Endothelial cell of umbilical vein (primary cell): ENCODE measurements around the gene ARFGEF3. TPM values are rescaled to one million over a fixed set of nuclear protein-coding genes. Genes with fewer than 3 reads are reported as not detected.

Experiments used
- BruUV-seq: library from RNA; stranded (reverse); fragments of 400-500 nt; replicated peaks from 2 replicates; lab custom pipeline; 2021; lab: Mats Ljungman, UMichigan
- CTCF ChIA-PET: fragments of 300-600, 350-600 bp; sonication (Branson Sonifier 250); formaldehyde crosslinking; loops from one replicate; lab custom pipeline; 2021; ENCODE audit warnings: antibody characterized with exemption, inconsistent platforms; lab: Charles Lee
- POLR2A ChIA-PET: fragments of 300-600, 350-600 bp; sonication (Branson Sonifier 250); formaldehyde crosslinking; loops from one replicate; lab custom pipeline; 2021; ENCODE audit warnings: antibody characterized with exemption, inconsistent platforms; lab: Charles Lee
- DNase-seq: peaks from one replicate; pipeline ENCODE4 v3.0.0-alpha.2; 2011; ENCODE audit warnings: low read depth, low spot score
- FAIRE-seq: peaks from 2 replicates; lab custom pipeline; 2011; peaks lifted over from hg19 to GRCh38; lab: Jason Lieb, UNC
- H2AFZ ChIP-seq: 2 replicates; pipeline ENCODE4 v1.6.0; 2012; ENCODE audit warnings: low read depth, low read length, control low read depth, inconsistent platforms
- H3K27ac ChIP-seq: 2 replicates; pipeline ENCODE4 v1.5.1; 2011; ENCODE audit warnings: low read depth, mild to moderate bottlenecking, control low read depth, low read length, moderate library complexity; ENCODE audit not compliant: insufficient read depth
- H3K27me3 ChIP-seq, 2 experiments: 2 replicates each; pipeline versions ENCODE4 v1.6.0 to v1.6.1; 2011; ENCODE audit warnings: low read length in 2 of 2, mixed read lengths in 1 of 2; ENCODE audit not compliant: control insufficient read depth in 2 of 2, insufficient read depth in 2 of 2
- H3K36me3 ChIP-seq, 2 experiments: 2 replicates in 1 of 2; 3 replicates in 1 of 2; pipeline ENCODE4 v1.5.1; 2011; ENCODE audit warnings: low read length in 2 of 2, mild to moderate bottlenecking in 1 of 2, moderate library complexity in 1 of 2; ENCODE audit not compliant: control insufficient read depth in 2 of 2, insufficient read depth in 2 of 2; ENCODE audit errors: extremely low read depth in 1 of 2
- H3K4me1 ChIP-seq: 3 replicates; pipeline ENCODE4 v1.5.1; 2011; ENCODE audit warnings: mild to moderate bottlenecking, low read length; ENCODE audit not compliant: control insufficient read depth, insufficient read depth; ENCODE audit errors: extremely low read depth
- H3K4me2 ChIP-seq: 2 replicates; pipeline ENCODE4 v1.6.1; 2011; ENCODE audit warnings: low read length, control low read depth, mixed read lengths; ENCODE audit not compliant: insufficient read depth
- H3K4me3 ChIP-seq, 3 experiments: fragments of 200-600 bp in 1 of 3; sonication (generic), shearing (Covaris generic) in 1 of 3; replicated peaks in 1 of 3; 2 replicates each; pipeline ENCODE4 v1.5.1; 2011 to 2016; ENCODE audit warnings: control low read depth in 3 of 3, low read length in 3 of 3, mild to moderate bottlenecking in 2 of 3, inconsistent platforms in 1 of 3, low read depth in 1 of 3, moderate library complexity in 1 of 3; ENCODE audit not compliant: insufficient read depth in 1 of 3
- H3K79me2 ChIP-seq: 2 replicates; pipeline ENCODE4 v1.6.0; 2012; ENCODE audit warnings: low read length, inconsistent platforms; ENCODE audit not compliant: control insufficient read depth, insufficient read depth
- H3K9ac ChIP-seq: replicated peaks from 2 replicates; pipeline ENCODE3; 2011; ENCODE audit warnings: low read length, control low read depth; ENCODE audit not compliant: insufficient read depth; ENCODE audit errors: extremely low read depth
- H3K9me1 ChIP-seq: replicated peaks from 3 replicates; pipeline ENCODE4 v1.6.0; 2011; ENCODE audit warnings: mild to moderate bottlenecking, low read length; ENCODE audit not compliant: control insufficient read depth, insufficient read depth; ENCODE audit errors: extremely low read depth
- H3K9me3 ChIP-seq: replicated peaks from 2 replicates; pipeline ENCODE4 v1.5.1; 2012; ENCODE audit warnings: low read length, inconsistent platforms; ENCODE audit not compliant: control insufficient read depth, insufficient read depth
- H4K20me1 ChIP-seq: replicated peaks from 2 replicates; pipeline ENCODE3; 2011; ENCODE audit warnings: mild to moderate bottlenecking, low read length; ENCODE audit not compliant: control insufficient read depth, insufficient read depth; ENCODE audit errors: extremely low read depth
- EZH2 ChIP-seq: IDR thresholded peaks from 2 replicates; pipeline ENCODE4 v1.6.1; 2012; ENCODE audit warnings: borderline replicate concordance, low read depth, mild to moderate bottlenecking, moderate library complexity, low read length, inconsistent platforms; ENCODE audit not compliant: severe bottlenecking
- FOS ChIP-seq: IDR thresholded peaks from 2 replicates; pipeline ENCODE4 v1.6.1; 2011; ENCODE audit warnings: mild to moderate bottlenecking, low read length, moderate library complexity, borderline replicate concordance; ENCODE audit not compliant: insufficient read depth
- GATA2 ChIP-seq: IDR thresholded peaks from 2 replicates; pipeline ENCODE4 v1.7.0; 2011; ENCODE audit warnings: low read depth, mild to moderate bottlenecking, moderate library complexity, mixed read lengths, low read length; ENCODE audit not compliant: insufficient read length, insufficient read depth
- JUN ChIP-seq: IDR thresholded peaks from 2 replicates; pipeline ENCODE4 v1.6.1; 2011; ENCODE audit warnings: borderline replicate concordance, low read depth; ENCODE audit not compliant: insufficient read length, insufficient read depth
- MYC ChIP-seq: IDR thresholded peaks from one replicate; pipeline ENCODE4 v1.6.1; 2011; ENCODE audit warnings: mild to moderate bottlenecking, low read depth, low read length
- POLR2A ChIP-seq: IDR thresholded peaks from 2 replicates; pipeline ENCODE4 v1.6.1; 2012; ENCODE audit warnings: low read depth, mild to moderate bottlenecking, control low read depth, low read length
- POLR2AphosphoS5 ChIP-seq: IDR thresholded peaks from 2 replicates; pipeline ENCODE4 v1.6.1; 2012; ENCODE audit warnings: low read depth, mild to moderate bottlenecking, control low read depth, low read length, moderate library complexity; ENCODE audit not compliant: insufficient read depth
- dilution Hi-C: fragments of 300-500 bp; cut with MboI; formaldehyde crosslinking; loops from one replicate; pipeline ENCODE4 v1.15.0; 2019; ENCODE audit warnings: low sequenced_read_pairs; ENCODE audit not compliant: extremely low pct_ligation_motif_present
- intact Hi-C: fragments of 100-400 bp; cut with micrococcal nuclease; formaldehyde crosslinking; loops from one replicate; pipeline ENCODE4 v1.10.0; 2022
- polyA plus RNA-seq, 4 experiments: library from polyadenylated mRNA; depleted of rRNA in 3 of 4; stranded (reverse) in 3 of 4; unstranded in 1 of 4; fragments of >200 nt; gene quantifications; 2 replicates each; pipeline versions ENCODE4 v1.2.1 to v1.2.3, GENCODE V29; 2011 to 2012; ENCODE audit warnings: missing spikeins in 1 of 4
- total RNA-seq: library from RNA; stranded (reverse); gene quantifications from 2 replicates; pipeline ENCODE4 v1.2.3, GENCODE V29; 2021
- TF ChIP-seq, protein P1 (sequence below), 2 donors: IDR thresholded peaks; 1 replicate in 1 of 2; 2 replicates in 1 of 2; pipeline ENCODE4 v1.5.1; 2011; ENCODE audit warnings: low read length in 2 of 2, mild to moderate bottlenecking in 2 of 2, moderate library complexity in 2 of 2, control low read depth in 1 of 2, inconsistent platforms in 1 of 2, low read depth in 1 of 2; ENCODE audit not compliant: insufficient read depth in 1 of 2; ENCODE audit errors: extremely low read depth in 1 of 2
- TF ChIP-seq, protein P2 (sequence below): IDR thresholded peaks from 2 replicates; pipeline ENCODE4 v1.6.1; 2011; ENCODE audit not compliant: insufficient read depth, insufficient read length

ARFGEF3 gene
- total and polyA plus RNA-seq, 2 donors (not counting 3 experiments of a cell fraction or from before 2014, with no cell fraction given): 1.3 to 7.3 TPM

GRCh38 chr6:138331444-138331843, 169.7 kb downstream of the ARFGEF3 start:
- H3K4me3 ChIP-seq: no peak overlapping the region
- H3K9me1 ChIP-seq: no peaks in the 10 kb centered on the region
- ChIA-PET POLR2A (no interaction called here), CTCF (no interaction called here)
- BruUV-seq: no TSS peak
- dilution Hi-C loops: no loop called here
- H3K27ac ChIP-seq: no peak overlapping the region
- no peaks in the 10 kb centered on the region for H3K9me3 ChIP-seq
- H3K9ac ChIP-seq: no peak overlapping the region
- no peak overlapping the region for H3K4me2 ChIP-seq
- FAIRE-seq (no peak), DNase-seq (no peak)
- no peak for TF ChIP-seq EZH2
- TF ChIP-seq POLR2AphosphoS5: no peak
- TF ChIP-seq, protein P1, sequence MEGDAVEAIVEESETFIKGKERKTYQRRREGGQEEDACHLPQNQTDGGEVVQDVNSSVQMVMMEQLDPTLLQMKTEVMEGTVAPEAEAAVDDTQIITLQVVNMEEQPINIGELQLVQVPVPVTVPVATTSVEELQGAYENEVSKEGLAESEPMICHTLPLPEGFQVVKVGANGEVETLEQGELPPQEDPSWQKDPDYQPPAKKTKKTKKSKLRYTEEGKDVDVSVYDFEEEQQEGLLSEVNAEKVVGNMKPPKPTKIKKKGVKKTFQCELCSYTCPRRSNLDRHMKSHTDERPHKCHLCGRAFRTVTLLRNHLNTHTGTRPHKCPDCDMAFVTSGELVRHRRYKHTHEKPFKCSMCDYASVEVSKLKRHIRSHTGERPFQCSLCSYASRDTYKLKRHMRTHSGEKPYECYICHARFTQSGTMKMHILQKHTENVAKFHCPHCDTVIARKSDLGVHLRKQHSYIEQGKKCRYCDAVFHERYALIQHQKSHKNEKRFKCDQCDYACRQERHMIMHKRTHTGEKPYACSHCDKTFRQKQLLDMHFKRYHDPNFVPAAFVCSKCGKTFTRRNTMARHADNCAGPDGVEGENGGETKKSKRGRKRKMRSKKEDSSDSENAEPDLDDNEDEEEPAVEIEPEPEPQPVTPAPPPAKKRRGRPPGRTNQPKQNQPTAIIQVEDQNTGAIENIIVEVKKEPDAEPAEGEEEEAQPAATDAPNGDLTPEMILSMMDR (IDR thresholded peaks at IDR 0.05; ENCODE audit: extremely low read depth in 1 of 2, insufficient read depth in 1 of 2, low read depth in 1 of 2, low read length in 2 of 2): no peak
- no peak for TF ChIP-seq GATA2
- no peak for TF ChIP-seq POLR2A
- no peak for TF ChIP-seq JUN
- no peak for TF ChIP-seq MYC
- TF ChIP-seq FOS: no peak
- TF ChIP-seq, protein P2, sequence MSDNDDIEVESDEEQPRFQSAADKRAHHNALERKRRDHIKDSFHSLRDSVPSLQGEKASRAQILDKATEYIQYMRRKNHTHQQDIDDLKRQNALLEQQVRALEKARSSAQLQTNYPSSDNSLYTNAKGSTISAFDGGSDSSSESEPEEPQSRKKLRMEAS: no peak
- H3K36me3 ChIP-seq: peaks cover 0 to 2% of the 10 kb centered on the region in 2 experiments
- H3K79me2 ChIP-seq: no peaks in the 10 kb centered on the region
- H3K27me3 ChIP-seq: no peaks in the 10 kb centered on the region
- H3K4me1 ChIP-seq: no peaks in the 10 kb centered on the region
- intact Hi-C loops: no loop called here
- no peaks in the 10 kb centered on the region for H4K20me1 ChIP-seq
- H2AFZ ChIP-seq: no peak overlapping the region
